Lung (tissue), 12 donors: ENCODE results near the gene MICAL2. TPM values are rescaled to one million over a fixed set of nuclear protein-coding genes. Genes with fewer than 3 reads are reported as not detected.
A peak's percentile ranks its signal among the peaks of the same experiment; 100 is the strongest.

Source experiments
- ATAC-seq: fragments of 200-7000 bp; cut with Tn5 transposase; one replicate; pipeline ENCODE4 v1.9.1; 2020; ENCODE audit warnings: moderate number of reproducible peaks; ENCODE audit not compliant: insufficient read depth, low FRiP score
- DNase-seq, 3 donors: peaks; one replicate each; pipeline ENCODE4 v3.0.0-alpha.2; 2013 to 2017
- H3K27ac ChIP-seq, 2 donors: one replicate each; pipeline ENCODE4 v1.5.1; 2013; ENCODE audit warnings: mild to moderate bottlenecking in 2 of 2, moderate library complexity in 2 of 2, control low read depth in 1 of 2, inconsistent platforms in 1 of 2, low read depth in 1 of 2, low read length in 1 of 2
- H3K27me3 ChIP-seq, 3 donors: one replicate each; pipeline ENCODE4 v1.5.1; 2013; ENCODE audit warnings: low read length in 2 of 3; ENCODE audit not compliant: control insufficient read depth in 3 of 3, insufficient read depth in 3 of 3
- H3K36me3 ChIP-seq, 4 donors: one replicate each; pipeline ENCODE4 v1.5.1; 2013; ENCODE audit warnings: low read length in 4 of 4, mild to moderate bottlenecking in 1 of 4, moderate library complexity in 1 of 4; ENCODE audit not compliant: control insufficient read depth in 4 of 4, insufficient read depth in 4 of 4
- H3K4me1 ChIP-seq, 5 donors: one replicate each; pipeline ENCODE4 v1.5.1; 2013; ENCODE audit warnings: low read length in 5 of 5, mild to moderate bottlenecking in 2 of 5, moderate library complexity in 1 of 5; ENCODE audit not compliant: control insufficient read depth in 5 of 5, insufficient read depth in 5 of 5
- H3K4me3 ChIP-seq: one replicate; pipeline ENCODE4 v1.5.1; 2013; ENCODE audit warnings: mild to moderate bottlenecking, control low read depth, moderate library complexity
- H3K9ac ChIP-seq, 2 donors: one replicate each; pipeline ENCODE4 v1.5.1; 2013; ENCODE audit warnings: low read length in 2 of 2, control low read depth in 1 of 2; ENCODE audit not compliant: insufficient read depth in 1 of 2
- H3K9me3 ChIP-seq, 4 donors: one replicate each; pipeline ENCODE4 v1.5.1; 2013; ENCODE audit warnings: low read length in 3 of 4, mild to moderate bottlenecking in 1 of 4, moderate library complexity in 1 of 4; ENCODE audit not compliant: control insufficient read depth in 4 of 4, insufficient read depth in 3 of 4
- WGBS, 2 donors: extraction: QIAGEN DNeasy Blood & Tissue Kit; methylation state at CpG; one replicate each; pipeline ENCODE4 v1.1.7; 2013; 5-methylcytosine and 5-hydroxymethylcytosine counted together
- polyA plus RNA-seq, 2 donors: library from polyadenylated mRNA; stranded (reverse); fragments of 200-250 nt; gene quantifications; one replicate each; pipeline ENCODE4 v1.2.1, GENCODE V29; 2013
- total RNA-seq, 2 donors: library from RNA; depleted of rRNA in 1 of 2; stranded (reverse); fragments of >200 nt in 1 of 2; gene quantifications; one replicate each; pipeline ENCODE4 v1.2.1, GENCODE V29; 2014 to 2021
- TF ChIP-seq, protein P1 (sequence below): IDR thresholded peaks from 2 replicates; pipeline ENCODE4 v1.5.1; 2012; ENCODE audit warnings: mild to moderate bottlenecking; ENCODE audit errors: control extremely low read depth, extremely low read depth
- donor health status: control.
- donor health status: control.
- donor health status: Bipolar disorder and iron deficiency.
- donor health status: healthy.
- donor health status: DM: yes; HTN: yes; CAD: no.

MICAL2 gene
- total and polyA plus RNA-seq, 4 donors: 38.2 to 218 (median 99.6) TPM

DNA sequence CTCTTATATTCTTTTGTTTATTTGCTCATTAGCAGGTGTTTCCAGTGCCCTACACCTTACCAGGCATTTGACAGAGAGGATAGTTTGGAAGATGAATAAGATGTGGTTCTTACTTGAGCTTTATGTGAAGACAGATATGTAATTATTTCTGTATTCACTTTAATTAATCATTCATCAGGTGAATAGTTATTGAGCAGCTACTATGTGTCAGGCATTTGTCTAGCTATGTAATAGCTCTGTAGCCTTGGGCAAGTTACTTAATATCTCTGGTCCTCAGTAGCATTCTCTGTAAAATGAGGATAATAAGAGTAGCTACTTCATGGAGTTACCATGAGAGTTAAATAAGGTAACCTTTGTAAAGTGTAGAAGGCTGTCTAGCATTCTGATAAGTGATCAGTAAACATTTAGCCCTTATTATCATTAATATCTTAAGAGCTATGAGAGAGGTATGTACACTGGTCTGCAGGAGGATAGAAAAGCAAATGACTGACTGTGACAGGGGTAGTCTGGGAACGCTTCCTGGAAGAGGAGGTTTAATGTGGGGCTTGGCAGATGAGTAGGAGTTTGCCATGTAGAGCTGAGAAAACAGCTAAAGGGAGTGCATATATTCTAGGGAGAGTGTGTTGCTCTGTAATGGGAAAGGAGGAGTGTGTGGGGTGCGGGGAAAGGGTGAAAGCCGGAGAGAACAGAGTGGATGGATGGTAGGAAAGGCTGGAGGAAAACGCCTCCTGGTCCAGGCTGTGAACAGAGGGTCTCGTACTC, 56.1 kb downstream of the MICAL2 start:
- Histone ChIP-seq H3K36me3 (peaks cover 0 to 13% (median 1%) of the 10 kb centered on the region in 4 donors), H3K27me3 (no peaks in the 10 kb centered on the region), H3K4me3 (no peak overlapping the region), H3K9me3 (no peaks in the 10 kb centered on the region), H3K27ac (peak overlapping the region; percentile 87 to 97), H3K9ac (no peak overlapping the region), H3K4me1 (peaks cover 0 to 35% (median 11%) of the 10 kb centered on the region in 5 donors)
- ATAC-seq: no peak
- TF ChIP-seq, protein P1, sequence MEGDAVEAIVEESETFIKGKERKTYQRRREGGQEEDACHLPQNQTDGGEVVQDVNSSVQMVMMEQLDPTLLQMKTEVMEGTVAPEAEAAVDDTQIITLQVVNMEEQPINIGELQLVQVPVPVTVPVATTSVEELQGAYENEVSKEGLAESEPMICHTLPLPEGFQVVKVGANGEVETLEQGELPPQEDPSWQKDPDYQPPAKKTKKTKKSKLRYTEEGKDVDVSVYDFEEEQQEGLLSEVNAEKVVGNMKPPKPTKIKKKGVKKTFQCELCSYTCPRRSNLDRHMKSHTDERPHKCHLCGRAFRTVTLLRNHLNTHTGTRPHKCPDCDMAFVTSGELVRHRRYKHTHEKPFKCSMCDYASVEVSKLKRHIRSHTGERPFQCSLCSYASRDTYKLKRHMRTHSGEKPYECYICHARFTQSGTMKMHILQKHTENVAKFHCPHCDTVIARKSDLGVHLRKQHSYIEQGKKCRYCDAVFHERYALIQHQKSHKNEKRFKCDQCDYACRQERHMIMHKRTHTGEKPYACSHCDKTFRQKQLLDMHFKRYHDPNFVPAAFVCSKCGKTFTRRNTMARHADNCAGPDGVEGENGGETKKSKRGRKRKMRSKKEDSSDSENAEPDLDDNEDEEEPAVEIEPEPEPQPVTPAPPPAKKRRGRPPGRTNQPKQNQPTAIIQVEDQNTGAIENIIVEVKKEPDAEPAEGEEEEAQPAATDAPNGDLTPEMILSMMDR: no peak
- DNase-seq: no peak
- WGBS, 2 donors: 92 to 94% methylated on average over 5 of the region's 5 CpGs

DNA sequence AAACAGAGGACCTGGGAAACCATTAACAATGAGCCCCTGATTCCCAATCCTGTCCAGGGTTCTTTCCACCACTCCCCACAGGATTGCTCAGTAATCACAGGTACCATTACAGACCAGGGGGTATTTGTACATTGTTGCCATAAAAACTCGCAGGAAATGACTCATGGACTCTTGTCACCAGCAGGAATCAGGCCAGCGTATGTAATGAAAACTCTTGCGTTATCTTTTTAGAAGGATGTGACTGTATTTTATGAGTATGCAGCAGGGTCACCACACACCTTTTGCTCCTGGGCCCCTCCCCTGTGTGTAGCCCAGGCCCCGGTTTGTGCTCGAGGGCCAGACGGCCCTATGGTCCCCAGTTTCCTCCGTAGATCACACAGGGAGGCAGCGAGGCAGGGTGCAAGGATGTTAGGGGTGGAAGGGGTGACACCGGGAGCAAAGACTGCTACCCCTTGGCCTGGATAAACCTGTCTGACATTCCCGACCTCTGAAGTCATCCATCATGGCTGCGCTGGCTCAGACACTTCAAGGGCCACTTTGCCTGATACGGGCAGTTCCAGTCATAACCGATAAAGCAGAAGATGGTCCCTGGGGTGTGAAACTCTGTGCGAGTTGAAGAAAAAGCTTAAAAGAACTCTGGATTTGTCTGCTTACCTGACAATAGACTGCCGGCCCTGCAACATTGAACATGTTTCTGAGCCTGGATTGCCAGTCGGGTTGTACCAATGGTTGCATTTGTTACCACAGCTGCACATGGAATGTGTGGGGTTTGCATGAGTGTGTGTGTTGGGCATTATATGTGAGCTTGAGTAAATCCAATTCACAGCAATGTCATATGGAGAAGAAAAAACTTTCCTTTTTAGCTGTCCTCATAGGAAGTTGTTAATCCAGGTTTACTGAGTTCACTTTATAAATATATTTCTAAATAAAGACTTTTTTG, 56.9 kb downstream of the MICAL2 start:
- Histone ChIP-seq H3K9ac (no peak overlapping the region), H3K4me1 (peaks cover 0 to 30% (median 11%) of the 10 kb centered on the region in 5 donors), H3K27ac (peak overlapping the region; percentile 87 to 97), H3K27me3 (no peaks in the 10 kb centered on the region), H3K36me3 (peaks cover 0 to 8% (median 3%) of the 10 kb centered on the region in 4 donors), H3K4me3 (no peak overlapping the region), H3K9me3 (peaks cover 0 to 2% (median 0%) of the 10 kb centered on the region in 4 donors)
- TF ChIP-seq, protein P1: no peak
- 55 to 69% methylated on average over 16 of the region's 16 CpGs for WGBS, 2 donors
- peak; percentile 76 for ATAC-seq
- DNase-seq: peak; percentile 48 to 70 (median 65)

DNA sequence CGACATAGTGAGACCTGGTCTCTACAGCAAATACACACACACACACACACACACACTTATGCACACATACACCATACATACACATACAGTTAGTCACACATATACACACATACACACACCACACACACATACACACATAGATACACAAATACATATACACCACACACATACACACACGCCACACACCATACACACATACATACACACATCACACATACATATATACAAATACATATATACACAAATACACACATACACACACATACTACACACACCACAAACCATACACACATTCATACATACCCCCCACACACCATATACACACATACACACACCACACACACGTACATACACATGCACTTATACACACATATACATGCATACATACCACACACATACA, 57.7 kb downstream of the MICAL2 start:
- H3K27me3 ChIP-seq: no peaks in the 10 kb centered on the region
- peak overlapping the region; percentile 73 to 97 for H3K27ac ChIP-seq
- peaks cover 0 to 2% (median 0%) of the 10 kb centered on the region in 4 donors for H3K9me3 ChIP-seq
- 94 to 96% methylated on average over 3 of the region's 3 CpGs for WGBS, 2 donors
- H3K4me1 ChIP-seq: peaks cover 0 to 26% (median 11%) of the 10 kb centered on the region in 5 donors
- no peak for ATAC-seq
- TF ChIP-seq, protein P1: no peak
- peaks cover 0 to 6% (median 3%) of the 10 kb centered on the region in 4 donors for H3K36me3 ChIP-seq
- no peak overlapping the region for H3K4me3 ChIP-seq
- DNase-seq: no peak
- H3K9ac ChIP-seq: no peak overlapping the region
